Measurements from ENCODE around the gene TXNDC8.

GRCh38 chr9:110309681-110310080 lies 28.0 kb downstream of the TXNDC8 start:
- TF ChIP-seq, protein P1, sequence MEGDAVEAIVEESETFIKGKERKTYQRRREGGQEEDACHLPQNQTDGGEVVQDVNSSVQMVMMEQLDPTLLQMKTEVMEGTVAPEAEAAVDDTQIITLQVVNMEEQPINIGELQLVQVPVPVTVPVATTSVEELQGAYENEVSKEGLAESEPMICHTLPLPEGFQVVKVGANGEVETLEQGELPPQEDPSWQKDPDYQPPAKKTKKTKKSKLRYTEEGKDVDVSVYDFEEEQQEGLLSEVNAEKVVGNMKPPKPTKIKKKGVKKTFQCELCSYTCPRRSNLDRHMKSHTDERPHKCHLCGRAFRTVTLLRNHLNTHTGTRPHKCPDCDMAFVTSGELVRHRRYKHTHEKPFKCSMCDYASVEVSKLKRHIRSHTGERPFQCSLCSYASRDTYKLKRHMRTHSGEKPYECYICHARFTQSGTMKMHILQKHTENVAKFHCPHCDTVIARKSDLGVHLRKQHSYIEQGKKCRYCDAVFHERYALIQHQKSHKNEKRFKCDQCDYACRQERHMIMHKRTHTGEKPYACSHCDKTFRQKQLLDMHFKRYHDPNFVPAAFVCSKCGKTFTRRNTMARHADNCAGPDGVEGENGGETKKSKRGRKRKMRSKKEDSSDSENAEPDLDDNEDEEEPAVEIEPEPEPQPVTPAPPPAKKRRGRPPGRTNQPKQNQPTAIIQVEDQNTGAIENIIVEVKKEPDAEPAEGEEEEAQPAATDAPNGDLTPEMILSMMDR (IDR thresholded peaks at IDR 0.05) = no peak
- no peak for TF ChIP-seq POLR2AphosphoS5 (IDR thresholded peaks at IDR 0.05; ENCODE audit: low read depth, low read length)
- TF ChIP-seq SIN3A (IDR thresholded peaks at IDR 0.05; ENCODE audit: borderline replicate concordance, insufficient read depth, low read depth, low read length) = no peak
- TF ChIP-seq, protein P2, sequence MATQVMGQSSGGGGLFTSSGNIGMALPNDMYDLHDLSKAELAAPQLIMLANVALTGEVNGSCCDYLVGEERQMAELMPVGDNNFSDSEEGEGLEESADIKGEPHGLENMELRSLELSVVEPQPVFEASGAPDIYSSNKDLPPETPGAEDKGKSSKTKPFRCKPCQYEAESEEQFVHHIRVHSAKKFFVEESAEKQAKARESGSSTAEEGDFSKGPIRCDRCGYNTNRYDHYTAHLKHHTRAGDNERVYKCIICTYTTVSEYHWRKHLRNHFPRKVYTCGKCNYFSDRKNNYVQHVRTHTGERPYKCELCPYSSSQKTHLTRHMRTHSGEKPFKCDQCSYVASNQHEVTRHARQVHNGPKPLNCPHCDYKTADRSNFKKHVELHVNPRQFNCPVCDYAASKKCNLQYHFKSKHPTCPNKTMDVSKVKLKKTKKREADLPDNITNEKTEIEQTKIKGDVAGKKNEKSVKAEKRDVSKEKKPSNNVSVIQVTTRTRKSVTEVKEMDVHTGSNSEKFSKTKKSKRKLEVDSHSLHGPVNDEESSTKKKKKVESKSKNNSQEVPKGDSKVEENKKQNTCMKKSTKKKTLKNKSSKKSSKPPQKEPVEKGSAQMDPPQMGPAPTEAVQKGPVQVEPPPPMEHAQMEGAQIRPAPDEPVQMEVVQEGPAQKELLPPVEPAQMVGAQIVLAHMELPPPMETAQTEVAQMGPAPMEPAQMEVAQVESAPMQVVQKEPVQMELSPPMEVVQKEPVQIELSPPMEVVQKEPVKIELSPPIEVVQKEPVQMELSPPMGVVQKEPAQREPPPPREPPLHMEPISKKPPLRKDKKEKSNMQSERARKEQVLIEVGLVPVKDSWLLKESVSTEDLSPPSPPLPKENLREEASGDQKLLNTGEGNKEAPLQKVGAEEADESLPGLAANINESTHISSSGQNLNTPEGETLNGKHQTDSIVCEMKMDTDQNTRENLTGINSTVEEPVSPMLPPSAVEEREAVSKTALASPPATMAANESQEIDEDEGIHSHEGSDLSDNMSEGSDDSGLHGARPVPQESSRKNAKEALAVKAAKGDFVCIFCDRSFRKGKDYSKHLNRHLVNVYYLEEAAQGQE (IDR thresholded peaks at IDR 0.05; ENCODE audit: insufficient read depth in 1 of 2, low read depth in 2 of 2, low read length in 1 of 2) = no peak
- TF ChIP-seq TCF7L2 (IDR thresholded peaks at IDR 0.05; ENCODE audit: low read depth, low read length) = no peak

All from Panc1 (cell line).